CD14-positive monocyte (primary cell): Measurements from ENCODE around the gene ARIH2. TPM values are rescaled to one million over a fixed set of nuclear protein-coding genes. Genes with fewer than 3 reads are reported as not detected.
A peak's percentile ranks its signal among the peaks of the same experiment; 100 is the strongest.

Experiments used
- DNase-seq, 3 donors: peaks; one replicate each; pipeline ENCODE4 v3.0.0-alpha.2; 2011 to 2022
- H2AFZ ChIP-seq: 2 replicates; pipeline ENCODE4 v1.6.0; 2012; ENCODE audit warnings: mild to moderate bottlenecking, low read depth, low read length, inconsistent platforms; ENCODE audit not compliant: insufficient read depth, poor library complexity, severe bottlenecking
- H3K27ac ChIP-seq, 2 donors: 1 replicate in 1 of 2; 2 replicates in 1 of 2; pipeline ENCODE4 v1.5.1; 2012 to 2013; ENCODE audit warnings: low read length in 2 of 2, control low read depth in 1 of 2, inconsistent platforms in 1 of 2, low read depth in 1 of 2, mild to moderate bottlenecking in 1 of 2
- H3K27me3 ChIP-seq, 2 donors: one replicate each; pipeline versions ENCODE4 v1.6.0 to v1.6.1; 2011 to 2013; ENCODE audit warnings: low read length in 2 of 2; ENCODE audit not compliant: control insufficient read depth in 2 of 2, insufficient read depth in 2 of 2
- H3K36me3 ChIP-seq, 2 donors: replicated peaks in 1 of 2; 1 replicate in 1 of 2; 2 replicates in 1 of 2; pipeline versions ENCODE4 v1.5.1 to v1.6.1; 2012 to 2013; ENCODE audit warnings: low read length in 2 of 2, control low read depth in 1 of 2, inconsistent platforms in 1 of 2, mild to moderate bottlenecking in 1 of 2; ENCODE audit not compliant: insufficient read depth in 2 of 2, control insufficient read depth in 1 of 2
- H3K4me1 ChIP-seq, 2 donors: 1 replicate in 1 of 2; 2 replicates in 1 of 2; pipeline versions ENCODE4 v1.5.1 to v1.6.1; 2012 to 2013; ENCODE audit warnings: low read length in 2 of 2, control low read depth in 1 of 2, inconsistent platforms in 1 of 2, mild to moderate bottlenecking in 1 of 2, moderate library complexity in 1 of 2; ENCODE audit not compliant: insufficient read depth in 2 of 2, control insufficient read depth in 1 of 2
- H3K4me2 ChIP-seq: replicated peaks from 2 replicates; pipeline ENCODE3; 2012; ENCODE audit warnings: low read length, moderate library complexity, mild to moderate bottlenecking; ENCODE audit not compliant: poor library complexity, severe bottlenecking; ENCODE audit errors: extremely low read depth
- H3K4me3 ChIP-seq, 3 experiments: fragments of 200-600 bp in 1 of 3; sonication (generic) in 1 of 3; replicated peaks in 1 of 3; 1 replicate in 2 of 3; 2 replicates in 1 of 3; pipeline ENCODE4 v1.5.1; 2011 to 2013; ENCODE audit warnings: low read length in 3 of 3, mild to moderate bottlenecking in 3 of 3, control low read depth in 2 of 3, low read depth in 2 of 3, inconsistent platforms in 1 of 3, moderate library complexity in 1 of 3
- H3K79me2 ChIP-seq: 2 replicates; pipeline ENCODE4 v1.6.0; 2012; ENCODE audit warnings: mild to moderate bottlenecking, control low read depth, inconsistent platforms, low read length, moderate library complexity; ENCODE audit not compliant: insufficient read depth
- H3K9ac ChIP-seq: 2 replicates; pipeline ENCODE4 v1.6.0; 2017; ENCODE audit warnings: low read length, mild to moderate bottlenecking; ENCODE audit not compliant: insufficient read depth, poor library complexity, severe bottlenecking
- H3K9me3 ChIP-seq, 2 donors: replicated peaks in 1 of 2; 1 replicate in 1 of 2; 2 replicates in 1 of 2; pipeline versions ENCODE4 v1.5.1 to v1.6.1; 2012 to 2013; ENCODE audit warnings: low read length in 2 of 2, control low read depth in 1 of 2; ENCODE audit not compliant: control insufficient read depth in 1 of 2, insufficient read depth in 1 of 2
- H4K20me1 ChIP-seq: 2 replicates; pipeline ENCODE4 v1.6.0; 2012; ENCODE audit warnings: mild to moderate bottlenecking, low read length, control low read depth, moderate library complexity; ENCODE audit not compliant: insufficient read depth
- H3K27ac Mint-ChIP-seq, 7 donors: one replicate each; pipeline ENCODE4 v1.8.0; 2020; ENCODE audit warnings: mild to moderate bottlenecking in 7 of 7, mixed read lengths in 7 of 7, moderate library complexity in 6 of 7, inconsistent platforms in 2 of 7
- H3K27me3 Mint-ChIP-seq, 3 donors: one replicate each; pipeline ENCODE4 v1.8.0; 2021 to 2022; ENCODE audit warnings: low read depth in 3 of 3, mild to moderate bottlenecking in 3 of 3, mixed read lengths in 3 of 3, moderate library complexity in 3 of 3, inconsistent platforms in 1 of 3
- H3K36me3 Mint-ChIP-seq, 2 donors: one replicate each; pipeline ENCODE4 v1.8.0; 2020; ENCODE audit warnings: mixed read lengths in 2 of 2, inconsistent platforms in 1 of 2, mild to moderate bottlenecking in 1 of 2
- H3K4me1 Mint-ChIP-seq: one replicate; pipeline ENCODE4 v1.8.0; 2020; ENCODE audit warnings: mild to moderate bottlenecking, mixed read lengths
- H3K4me3 Mint-ChIP-seq, 2 donors: one replicate each; pipeline ENCODE4 v1.8.0; 2020; ENCODE audit warnings: mild to moderate bottlenecking in 2 of 2, mixed read lengths in 2 of 2, moderate library complexity in 1 of 2
- H3K9me3 Mint-ChIP-seq, 7 donors: one replicate each; pipeline ENCODE4 v1.8.0; 2020 to 2022; ENCODE audit warnings: mixed read lengths in 7 of 7, mild to moderate bottlenecking in 6 of 7, moderate library complexity in 6 of 7, inconsistent platforms in 2 of 7
- CTCF ChIP-seq: fragments of 200-600 bp; IDR thresholded peaks from one replicate; pipeline ENCODE4 v1.8.0; 2022; ENCODE audit warnings: antibody characterized with exemption, mild to moderate bottlenecking
- WGBS: methylation state at CpG from one replicate; pipeline ENCODE4 v1.1.5; 2013; ENCODE audit warnings: missing lambda C conversion rate; ENCODE audit not compliant: insufficient coverage; 5-methylcytosine and 5-hydroxymethylcytosine counted together
- intact Hi-C, 2 donors: fragments of 100-400 bp; cut with micrococcal nuclease; formaldehyde crosslinking; loops; one replicate each; pipeline versions ENCODE4 v1.15.0 to v1.15.1; 2023
- polyA plus RNA-seq, 3 donors: library from polyadenylated mRNA; depleted of rRNA in 1 of 3; unstranded in 2 of 3; stranded (reverse) in 1 of 3; fragments of 300-500 nt in 2 of 3; fragments of >200 nt in 1 of 3; fragmentation: Illumina TruSeq in 2 of 3; gene quantifications; 1 replicate in 2 of 3; 2 replicates in 1 of 3; pipeline ENCODE4 v1.2.3, GENCODE V29; 2012 to 2021

ARIH2 gene
- polyA plus RNA-seq, 3 donors = 68.2 to 94.8 (median 72.2) TPM

- WGBS = 100% methylated on average over 4 of the region's 6 CpGs
- no peak for DNase-seq
- Mint-ChIP-seq H3K4me1 (peaks cover 30% of the 10 kb centered on the region), H3K36me3 (peaks cover 57 to 63% of the 10 kb centered on the region in 2 donors), H3K9me3 (no peaks in the 10 kb centered on the region), H3K27ac (peak overlapping the region; percentile 54 to 97 (median 88)), H3K4me3 (no peak overlapping the region), H3K27me3 (no peaks in the 10 kb centered on the region)
- Histone ChIP-seq H3K4me2 (no peak overlapping the region), H3K9ac (no peak overlapping the region), H3K4me1 (peaks cover 19 to 26% of the 10 kb centered on the region in 2 donors), H4K20me1 (no peaks in the 10 kb centered on the region), H3K4me3 (no peak overlapping the region), H2AFZ (no peak overlapping the region), H3K79me2 (peaks cover 19% of the 10 kb centered on the region), H3K27me3 (no peaks in the 10 kb centered on the region), H3K36me3 (peaks cover 55 to 65% of the 10 kb centered on the region in 2 donors), H3K9me3 (no peaks in the 10 kb centered on the region), H3K27ac (peak overlapping the region; percentile 29 to 92)
- intact Hi-C loops = loop anchor here in 1 of 2 donors (5.0 kb wide), 1 partner anchor 67 kb away; no protein-coding TSS in a partner anchor
- TF ChIP-seq CTCF = no peak
Measured at GRCh38 chr3:49030321-49030720, 111.7 kb downstream of the ARIH2 start.

- no peaks in the 10 kb centered on the region for H3K27me3 Mint-ChIP-seq
- Histone ChIP-seq H3K36me3 (peaks cover 52 to 69% of the 10 kb centered on the region in 2 donors), H3K9ac (no peak overlapping the region), H3K4me3 (no peak overlapping the region), H3K27ac (peak overlapping the region in 1 of 2 donors; percentile 64), H4K20me1 (no peaks in the 10 kb centered on the region), H3K9me3 (no peaks in the 10 kb centered on the region), H3K4me2 (no peak overlapping the region), H2AFZ (no peak overlapping the region), H3K4me1 (peaks cover 26 to 32% of the 10 kb centered on the region in 2 donors), H3K27me3 (no peaks in the 10 kb centered on the region), H3K79me2 (peaks cover 16% of the 10 kb centered on the region)
- intact Hi-C loops = loop anchor here in 1 of 2 donors (5.0 kb wide), 1 partner anchor 65 kb away; no protein-coding TSS in a partner anchor
- no peak for TF ChIP-seq CTCF
- WGBS = 100% methylated on average over 1 of the region's 6 CpGs
- peaks cover 60 to 78% of the 10 kb centered on the region in 2 donors for H3K36me3 Mint-ChIP-seq
- DNase-seq = no peak
- H3K4me1 Mint-ChIP-seq = peaks cover 33% of the 10 kb centered on the region
- no peaks in the 10 kb centered on the region for H3K9me3 Mint-ChIP-seq
- H3K27ac Mint-ChIP-seq = peak overlapping the region in 3 of 7 donors; percentile 25 to 59 (median 37)
- H3K4me3 Mint-ChIP-seq = no peak overlapping the region
Measured at GRCh38 chr3:49032646-49033304, 114.1 kb downstream of the ARIH2 start.
